K562 (cell line): ENCODE data around the gene MECR. TPM values are rescaled to one million over a fixed set of nuclear protein-coding genes. Genes with fewer than 3 reads are reported as not detected.

Source experiments
- ATAC-seq: fragments of 200-7000 bp; cut with Tn5 transposase; 3 replicates; pipeline ENCODE4 v1.9.1; 2020; ENCODE audit warnings: moderate library complexity
- BruUV-seq: library from RNA; stranded (reverse); fragments of 400-500 nt; replicated peaks from 2 replicates; lab custom pipeline; 2021; lab: Mats Ljungman, UMichigan
- CTCF ChIA-PET: fragments of 300-600 bp; formaldehyde crosslinking; extraction: SDS; loops from one replicate; lab custom pipeline; 2021; ENCODE audit warnings: low intra/inter-chr PET ratio; lab: Yijun Ruan, JAX
- POLR2A ChIA-PET: fragments of 300-600, 350-650 bp; sonication (Branson Sonifier 250); formaldehyde crosslinking; extraction: SDS; loops from one replicate; lab custom pipeline; 2021; ENCODE audit warnings: antibody characterized with exemption, inconsistent platforms; lab: Yijun Ruan, JAX
- DNase-seq, 4 experiments: peaks; one replicate each; pipeline versions ENCODE4 v3.0.0 to v3.0.0-alpha.2; 2011 to 2018; ENCODE audit warnings: low spot score in 3 of 4, mixed read lengths in 3 of 4; ENCODE audit errors: extremely low read depth in 1 of 4
- FAIRE-seq: peaks from 2 replicates; lab custom pipeline; 2011; peaks lifted over from hg19 to GRCh38; lab: Jason Lieb, UNC
- H2AFZ ChIP-seq: 2 replicates; pipeline ENCODE4 v1.6.0; 2011; ENCODE audit warnings: low read depth, low read length, control low read depth, inconsistent platforms
- H3K27ac ChIP-seq: fragments of 200-600 bp; 3 replicates; pipeline ENCODE4 v1.8.0; 2011; ENCODE audit warnings: low read depth, mild to moderate bottlenecking, control low read depth, inconsistent platforms, low read length, moderate library complexity, mixed read lengths; ENCODE audit errors: extremely low read depth
- H3K27me3 ChIP-seq, 2 experiments: fragments of 300-600 bp in 1 of 2; 2 replicates in 1 of 2; 3 replicates in 1 of 2; pipeline versions ENCODE4 v1.6.0 to v1.8.0; 2011; ENCODE audit warnings: inconsistent platforms in 2 of 2, low read length in 2 of 2, mild to moderate bottlenecking in 1 of 2, mixed read lengths in 1 of 2, moderate library complexity in 1 of 2; ENCODE audit not compliant: control insufficient read depth in 2 of 2, insufficient read depth in 2 of 2
- H3K36me3 ChIP-seq: fragments of 300-600 bp; 3 replicates; pipeline ENCODE4 v1.8.0; 2011; ENCODE audit warnings: mild to moderate bottlenecking, low read length, inconsistent platforms; ENCODE audit not compliant: control insufficient read depth, insufficient read depth
- H3K4me1 ChIP-seq, 2 experiments: fragments of 200-600 bp in 1 of 2; replicated peaks in 1 of 2; 2 replicates in 1 of 2; 3 replicates in 1 of 2; pipeline versions ENCODE4 v1.5.1 to v1.8.0; 2011; ENCODE audit warnings: inconsistent platforms in 2 of 2, low read length in 2 of 2, mild to moderate bottlenecking in 1 of 2, mixed read lengths in 1 of 2, moderate library complexity in 1 of 2; ENCODE audit not compliant: control insufficient read depth in 2 of 2, insufficient read depth in 2 of 2
- H3K4me2 ChIP-seq: 2 replicates; pipeline ENCODE4 v1.6.1; 2011; ENCODE audit warnings: low read length, control low read depth, inconsistent platforms, mixed read lengths; ENCODE audit not compliant: insufficient read depth
- H3K4me3 ChIP-seq: fragments of 200-600 bp; sonication (generic), shearing (Covaris generic); 2 replicates; pipeline ENCODE4 v1.5.1; 2016; ENCODE audit warnings: control low read depth, inconsistent platforms
- H3K79me2 ChIP-seq: fragments of 200-600 bp; 3 replicates; pipeline ENCODE4 v1.8.0; 2011; ENCODE audit warnings: low read length, inconsistent platforms; ENCODE audit not compliant: control insufficient read depth, insufficient read depth
- H3K9ac ChIP-seq, 2 experiments: 2 replicates each; pipeline versions ENCODE4 v1.6.0 to v1.6.1; 2011; ENCODE audit warnings: low read depth in 2 of 2, low read length in 2 of 2, control low read depth in 1 of 2, inconsistent platforms in 1 of 2, mild to moderate bottlenecking in 1 of 2, mixed read lengths in 1 of 2; ENCODE audit not compliant: insufficient read depth in 1 of 2
- H3K9me1 ChIP-seq: one replicate; pipeline ENCODE4 v1.6.0; 2011; ENCODE audit warnings: inconsistent platforms, mild to moderate bottlenecking, low read length, moderate library complexity; ENCODE audit not compliant: control insufficient read depth, insufficient read depth
- H3K9me3 ChIP-seq: replicated peaks from 2 replicates; pipeline ENCODE4 v1.5.1; 2011; ENCODE audit warnings: low read depth, low read length, inconsistent platforms; ENCODE audit not compliant: control insufficient read depth, insufficient read depth
- H4K20me1 ChIP-seq: replicated peaks from 2 replicates; pipeline ENCODE4 v1.6.1; 2011; ENCODE audit warnings: low read length, inconsistent platforms, mixed read lengths; ENCODE audit not compliant: control insufficient read depth, insufficient read depth
- BHLHE40 ChIP-seq: IDR thresholded peaks from 2 replicates; pipeline ENCODE4 v1.6.1; 2011; ENCODE audit warnings: low read length, improper control_type of control experiment
- POLR2B ChIP-seq: fragments of 450-650 bp; IDR thresholded peaks from 2 replicates; pipeline ENCODE4 v1.6.1; 2018; ENCODE audit warnings: low read depth; ENCODE audit not compliant: partially characterized antibody
- RFX5 ChIP-seq: IDR thresholded peaks from 2 replicates; pipeline ENCODE4 v1.6.1; 2011; ENCODE audit warnings: low read depth, mild to moderate bottlenecking, improper control_type of control experiment, low read length
- ZNF740 ChIP-seq, 3 experiments: fragments of 200-800 bp in 1 of 3; sonication (Bioruptor generic) in 1 of 3; sonication (generic) in 1 of 3; formaldehyde crosslinking in 1 of 3; IDR thresholded peaks; 2 replicates each; pipeline versions ENCODE4 v1.6.1 to v1.8.0; 2016 to 2022; ENCODE audit warnings: mild to moderate bottlenecking in 2 of 3, missing compliant biosample characterization in 2 of 3, missing genetic modification characterization in 2 of 3, missing genetic modification reagents in 1 of 3
- WGBS: fragments of 100-300 bp; shearing (Covaris generic); methylation state at CpG from one replicate; pipeline ENCODE4 v1.1.6; 2016; ENCODE audit warnings: low coverage, mixed read lengths; ENCODE audit not compliant: insufficient coverage; ENCODE audit errors: missing lambda C conversion rate; 5-methylcytosine and 5-hydroxymethylcytosine counted together
- in situ Hi-C: fragments of 300-500 bp; cut with MboI; formaldehyde crosslinking; loops from 4 replicates; pipeline ENCODE4 v1.15.0; 2018; ENCODE audit warnings: inconsistent platforms, mixed read lengths
- intact Hi-C: fragments of 100-400 bp; cut with micrococcal nuclease; formaldehyde crosslinking; loops from 2 replicates; pipeline ENCODE4 v1.14.2; 2022
- polyA plus RNA-seq, 8 experiments: library from polyadenylated mRNA; depleted of rRNA in 4 of 8; stranded (reverse) in 5 of 8; unstranded in 3 of 8; fragments of >200 nt; fragmentation: Nextera tagmentation in 2 of 8; fragmentation: Illumina TruSeq in 1 of 8; extraction: Ambion mirVana in 2 of 8; extraction: Trizol in 1 of 8; gene quantifications; 2 replicates each; pipeline versions ENCODE4 v1.2.1 to v1.2.3, GENCODE V29; 2011 to 2014; ENCODE audit warnings: inconsistent platforms in 1 of 8, missing spikeins in 1 of 8
- total RNA-seq, 7 experiments: library from RNA; depleted of rRNA in 6 of 7; stranded (reverse); fragments of >200 nt in 6 of 7; fragmentation: Illumina TruSeq in 2 of 7; extraction: Trizol in 2 of 7; gene quantifications; 2 replicates each; pipeline versions ENCODE4 v1.2.1 to v1.2.3, GENCODE V29; 2011 to 2021; ENCODE audit warnings: low replicate concordance in 1 of 7

Gene MECR
- total and polyA plus RNA-seq, 9 of the 15 experiments (the other 6 are each of a cell fraction or from before 2014, with no cell fraction given), result 10.4 to 58.6 (median 42.9) TPM

DNA sequence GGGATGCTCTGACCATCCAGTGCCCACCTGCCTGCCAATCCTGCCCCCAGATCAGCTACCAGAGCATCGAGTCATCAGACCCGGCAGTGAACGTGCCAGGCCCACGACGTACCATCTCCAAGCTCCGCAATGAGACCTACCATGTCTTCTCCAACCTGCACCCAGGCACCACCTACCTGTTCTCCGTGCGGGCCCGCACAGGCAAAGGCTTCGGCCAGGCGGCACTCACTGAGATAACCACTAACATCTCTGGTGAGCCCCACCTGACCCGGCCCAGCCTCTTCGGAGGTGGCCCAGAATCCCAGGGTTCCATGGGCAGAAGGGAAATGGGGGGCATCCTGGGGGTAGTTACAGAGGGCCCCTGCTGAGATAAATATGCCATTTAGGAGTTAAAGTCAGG is 48.7 kb upstream of the MECR start (continued):
- TF ChIP-seq ZNF740 (CRISPR knock-in tag; IDR thresholded peaks at IDR 0.05), result no peak
- TF ChIP-seq ZNF740 (tag; IDR thresholded peaks at IDR 0.05), result no peak
- no peak for TF ChIP-seq POLR2B
- TF ChIP-seq, all 486 proteins: peak for 0

- Histone ChIP-seq H3K9me3 (no peaks in the 10 kb centered on the region), H3K79me2 (no peaks in the 10 kb centered on the region), H3K9ac (no peak overlapping the region), H3K9me1 (no peaks in the 10 kb centered on the region), H3K36me3 (no peaks in the 10 kb centered on the region)
- FAIRE-seq (no peak), DNase-seq (no peak)
- intact Hi-C loops, result no loop called here
- TF ChIP-seq RFX5 (no peak), BHLHE40 (0 out of 2 replicates have a peak, but pooled peaks have one; percentile 25)
- TF ChIP-seq, all 486 proteins: peak for 1
- Histone ChIP-seq H3K27me3 (peaks cover 14 to 33% of the 10 kb centered on the region in 2 experiments), H3K4me2 (no peak overlapping the region), H3K27ac (no peak overlapping the region), H3K4me1 (peaks cover 7 to 13% of the 10 kb centered on the region in 2 experiments; a peak in 4 of 5 replicates), H4K20me1 (no peaks in the 10 kb centered on the region), H2AFZ (no peak overlapping the region), H3K4me3 (no peak overlapping the region)
- in situ Hi-C loops, result no loop called here
- CTCF ChIA-PET, result no interaction called here
- no peak for ATAC-seq
- 27% methylated on average over 3 of the region's 3 CpGs for WGBS
- POLR2A ChIA-PET, result interaction anchor here (1.1 kb wide), 1 partner anchor 372 kb away, joined by 3 read pairs; no protein-coding TSS in a partner anchor
- no TSS peak for BruUV-seq
These were observed 47.4 kb upstream of the MECR start for GRCh38 chr1:29278124-29278523.
